Activated T-helper 2 cell treated with anti-CD3 and anti-CD28 coated beads, Interferon-gamma antibody, Interleukin-2, Interleukin-4, amounts not matched to agents 10 μg/mL and 5 μg/mL and 100 μg/mL, durations not matched to agents 14 hours and 24 hours and 36 hours (primary cell): ENCODE measurements around the gene MLLT3. TPM values are rescaled to one million over a fixed set of nuclear protein-coding genes. Genes with fewer than 3 reads are reported as not detected.
A peak's percentile ranks its signal among the peaks of the same experiment; 100 is the strongest.

ENCODE experiments used
- DNase-seq: peaks from one replicate; pipeline ENCODE4 v3.0.0; 2021; ENCODE audit warnings: low spot score
- H3K27ac Mint-ChIP-seq: one replicate; pipeline ENCODE4 v1.8.0; 2021; ENCODE audit warnings: mixed read lengths
- H3K27me3 Mint-ChIP-seq: one replicate; pipeline ENCODE4 v1.8.0; 2021; ENCODE audit warnings: low read depth, mixed read lengths
- H3K36me3 Mint-ChIP-seq: one replicate; pipeline ENCODE4 v1.8.0; 2021; ENCODE audit warnings: low read depth, mixed read lengths
- H3K4me1 Mint-ChIP-seq: one replicate; pipeline ENCODE4 v1.8.0; 2021; ENCODE audit warnings: low read depth, mixed read lengths
- H3K4me3 Mint-ChIP-seq: one replicate; pipeline ENCODE4 v1.8.0; 2021; ENCODE audit warnings: low read depth, mild to moderate bottlenecking, moderate library complexity, mixed read lengths
- H3K9me3 Mint-ChIP-seq: one replicate; pipeline ENCODE4 v1.8.0; 2021; ENCODE audit warnings: mixed read lengths
- intact Hi-C: fragments of 100-400 bp; cut with micrococcal nuclease; formaldehyde crosslinking; loops from one replicate; pipeline ENCODE4 v1.15.1; 2023
- total RNA-seq: library from RNA; stranded (reverse); gene quantifications from 2 replicates; pipeline ENCODE4 v1.2.3, GENCODE V29; 2022

MLLT3 gene
- total RNA-seq, 1 donor from 2014 or later = 22.4 TPM

GRCh38 chr9:20317701-20318100 lies 304.6 kb downstream of the MLLT3 start:
- no peaks in the 10 kb centered on the region for H3K9me3 Mint-ChIP-seq
- H3K27ac Mint-ChIP-seq = no peak overlapping the region
- peaks cover 45% of the 10 kb centered on the region for H3K4me1 Mint-ChIP-seq
- no peaks in the 10 kb centered on the region for H3K36me3 Mint-ChIP-seq
- intact Hi-C loops = loop anchor here (10.0 kb wide), 1 partner anchor 803 kb away; no protein-coding TSS in a partner anchor
- no peak for DNase-seq
- no peak overlapping the region for H3K4me3 Mint-ChIP-seq
- no peaks in the 10 kb centered on the region for H3K27me3 Mint-ChIP-seq

GRCh38 chr9:20316372-20316771 lies 305.9 kb downstream of the MLLT3 start:
- Mint-ChIP-seq H3K27ac (no peak overlapping the region), H3K4me3 (no peak overlapping the region), H3K4me1 (peaks cover 36% of the 10 kb centered on the region), H3K9me3 (no peaks in the 10 kb centered on the region), H3K36me3 (no peaks in the 10 kb centered on the region), H3K27me3 (no peaks in the 10 kb centered on the region)
- intact Hi-C loops = loop anchor here (10.0 kb wide), 1 partner anchor 802 kb away; no protein-coding TSS in a partner anchor
- no peak for DNase-seq

- no peaks in the 10 kb centered on the region for H3K9me3 Mint-ChIP-seq
- intact Hi-C loops = loop anchor here (1.0 to 10.0 kb wide), 2 partner anchors 106 to 801 kb away; no protein-coding TSS in a partner anchor
- H3K27ac Mint-ChIP-seq = peak overlapping the region; percentile 80
- H3K27me3 Mint-ChIP-seq = no peaks in the 10 kb centered on the region
- H3K4me3 Mint-ChIP-seq = no peak overlapping the region
- H3K36me3 Mint-ChIP-seq = no peaks in the 10 kb centered on the region
- no peak for DNase-seq
- H3K4me1 Mint-ChIP-seq = peaks cover 32% of the 10 kb centered on the region
Observed at GRCh38 chr9:20315677-20316076, 306.6 kb downstream of the MLLT3 start.

- Mint-ChIP-seq H3K27me3 (no peaks in the 10 kb centered on the region), H3K4me3 (no peak overlapping the region), H3K9me3 (no peaks in the 10 kb centered on the region), H3K36me3 (no peaks in the 10 kb centered on the region), H3K27ac (no peak overlapping the region), H3K4me1 (peaks cover 25% of the 10 kb centered on the region)
- intact Hi-C loops = loop anchor here (1.0 to 10.0 kb wide), 2 partner anchors 106 to 800 kb away; no protein-coding TSS in a partner anchor
- DNase-seq = no peak
Observed at GRCh38 chr9:20314981-20315380, 307.3 kb downstream of the MLLT3 start.

GRCh38 chr9:20313415-20313814 lies 308.9 kb downstream of the MLLT3 start:
- intact Hi-C loops = loop anchor here (10.0 kb wide), 1 partner anchor 799 kb away; no protein-coding TSS in a partner anchor
- Mint-ChIP-seq H3K9me3 (no peaks in the 10 kb centered on the region), H3K4me1 (peaks cover 20% of the 10 kb centered on the region), H3K36me3 (no peaks in the 10 kb centered on the region), H3K27ac (no peak overlapping the region), H3K27me3 (peaks cover 5% of the 10 kb centered on the region), H3K4me3 (no peak overlapping the region)
- no peak for DNase-seq

GRCh38 chr9:20312732-20313131 lies 309.6 kb downstream of the MLLT3 start:
- H3K4me3 Mint-ChIP-seq = no peak overlapping the region
- no peaks in the 10 kb centered on the region for H3K36me3 Mint-ChIP-seq
- intact Hi-C loops = loop anchor here (10.0 kb wide), 1 partner anchor 798 kb away; no protein-coding TSS in a partner anchor
- H3K27me3 Mint-ChIP-seq = peaks cover 8% of the 10 kb centered on the region
- no peak overlapping the region for H3K27ac Mint-ChIP-seq
- peaks cover 20% of the 10 kb centered on the region for H3K4me1 Mint-ChIP-seq
- no peaks in the 10 kb centered on the region for H3K9me3 Mint-ChIP-seq
- no peak for DNase-seq

- DNase-seq = no peak
- Mint-ChIP-seq H3K9me3 (no peaks in the 10 kb centered on the region), H3K4me3 (no peak overlapping the region), H3K36me3 (no peaks in the 10 kb centered on the region), H3K27me3 (peaks cover 10% of the 10 kb centered on the region), H3K4me1 (peaks cover 7% of the 10 kb centered on the region), H3K27ac (no peak overlapping the region)
- intact Hi-C loops = loop anchor here (10.0 kb wide), 1 partner anchor 795 kb away; no protein-coding TSS in a partner anchor
Observed at GRCh38 chr9:20310024-20310423, 312.3 kb downstream of the MLLT3 start.

GRCh38 chr9:20309124-20309523 lies 313.2 kb downstream of the MLLT3 start:
- Mint-ChIP-seq H3K27ac (no peak overlapping the region), H3K4me3 (no peak overlapping the region), H3K36me3 (no peaks in the 10 kb centered on the region), H3K9me3 (no peaks in the 10 kb centered on the region), H3K27me3 (peaks cover 11% of the 10 kb centered on the region), H3K4me1 (peaks cover 3% of the 10 kb centered on the region)
- DNase-seq = no peak
- intact Hi-C loops = no loop called here

GRCh38 chr9:20307621-20308020 lies 314.7 kb downstream of the MLLT3 start:
- H3K36me3 Mint-ChIP-seq = no peaks in the 10 kb centered on the region
- intact Hi-C loops = no loop called here
- no peak for DNase-seq
- no peak overlapping the region for H3K4me3 Mint-ChIP-seq
- H3K27ac Mint-ChIP-seq = no peak overlapping the region
- H3K27me3 Mint-ChIP-seq = peaks cover 11% of the 10 kb centered on the region
- no peaks in the 10 kb centered on the region for H3K9me3 Mint-ChIP-seq
- peaks cover under 1% of the 10 kb centered on the region for H3K4me1 Mint-ChIP-seq

- Mint-ChIP-seq H3K27ac (no peak overlapping the region), H3K9me3 (no peaks in the 10 kb centered on the region), H3K27me3 (peaks cover 17% of the 10 kb centered on the region), H3K4me1 (no peaks in the 10 kb centered on the region), H3K4me3 (no peak overlapping the region), H3K36me3 (no peaks in the 10 kb centered on the region)
- no peak for DNase-seq
- intact Hi-C loops = no loop called here
Observed at GRCh38 chr9:20305452-20305851, 316.8 kb downstream of the MLLT3 start.

GRCh38 chr9:20303996-20304395 lies 318.3 kb downstream of the MLLT3 start:
- H3K27ac Mint-ChIP-seq = no peak overlapping the region
- DNase-seq = no peak
- no peak overlapping the region for H3K4me3 Mint-ChIP-seq
- H3K9me3 Mint-ChIP-seq = no peaks in the 10 kb centered on the region
- H3K36me3 Mint-ChIP-seq = no peaks in the 10 kb centered on the region
- H3K27me3 Mint-ChIP-seq = peaks cover 14% of the 10 kb centered on the region
- intact Hi-C loops = no loop called here
- no peaks in the 10 kb centered on the region for H3K4me1 Mint-ChIP-seq

- Mint-ChIP-seq H3K4me3 (no peak overlapping the region), H3K9me3 (no peaks in the 10 kb centered on the region), H3K27me3 (peaks cover 12% of the 10 kb centered on the region), H3K4me1 (no peaks in the 10 kb centered on the region), H3K36me3 (no peaks in the 10 kb centered on the region), H3K27ac (no peak overlapping the region)
- intact Hi-C loops = no loop called here
- no peak for DNase-seq
Observed at GRCh38 chr9:20303066-20303465, 319.2 kb downstream of the MLLT3 start.

- no peak for DNase-seq
- Mint-ChIP-seq H3K27ac (no peak overlapping the region), H3K27me3 (peaks cover 11% of the 10 kb centered on the region), H3K4me1 (no peaks in the 10 kb centered on the region), H3K36me3 (no peaks in the 10 kb centered on the region), H3K4me3 (no peak overlapping the region), H3K9me3 (no peaks in the 10 kb centered on the region)
- intact Hi-C loops = no loop called here
Observed at GRCh38 chr9:20302197-20302596, 320.1 kb downstream of the MLLT3 start.
